GM19397 (cell line): ENCODE results near the gene ANXA2R.
A peak's percentile ranks its signal among the peaks of the same experiment; 100 is the strongest.

Source experiments
- ATAC-seq: cut with Tn5 transposase; IDR thresholded peaks from one replicate; pipeline ENCODE4 v1.9.1; 2021; ENCODE audit warnings: mild to moderate bottlenecking, moderate library complexity; ENCODE audit not compliant: unreplicated experiment

ANXA2R gene

GRCh38 chr5:43001748-43002147 is 38.4 kb downstream of the ANXA2R start:
- no peak for ATAC-seq

GRCh38 chr5:43000914-43001313 is 39.2 kb downstream of the ANXA2R start:
- no peak for ATAC-seq

GRCh38 chr5:43000111-43000840 is 39.8 kb downstream of the ANXA2R start:
- no peak for ATAC-seq

- no peak for ATAC-seq
Measured at GRCh38 chr5:42995360-42995751, 44.8 kb downstream of the ANXA2R start.

- peak; percentile 54 for ATAC-seq
Measured at GRCh38 chr5:42994555-42995359, 45.4 kb downstream of the ANXA2R start.

GRCh38 chr5:42994246-42994554 is 45.9 kb downstream of the ANXA2R start:
- no peak for ATAC-seq

- no peak for ATAC-seq
Measured at GRCh38 chr5:42993516-42994245, 46.4 kb downstream of the ANXA2R start.

- ATAC-seq = peak; percentile 49
Measured at GRCh38 chr5:42992088-42992879, 47.8 kb downstream of the ANXA2R start.

GRCh38 chr5:42991404-42992087 is 48.6 kb downstream of the ANXA2R start:
- peak; percentile 19 for ATAC-seq

- ATAC-seq = no peak
Measured at GRCh38 chr5:42990892-42991291, 49.2 kb downstream of the ANXA2R start.
